OCI-LY3 (cell line): Measurements from ENCODE around the gene TOR4A.

Experiments used
- H2AFZ ChIP-seq: fragments of 200-600, 300-600 bp; shearing (Covaris generic); 2 replicates; pipeline ENCODE4 v1.6.0; 2014; ENCODE audit warnings: antibody characterized with exemption, low read depth, low read length
- H3K27ac ChIP-seq: fragments of 200-600, 300-600 bp; sonication (generic); 2 replicates; pipeline ENCODE4 v1.5.1; 2014; ENCODE audit warnings: mild to moderate bottlenecking, low read length, moderate library complexity, mixed read lengths
- H3K27me3 ChIP-seq: fragments of 200-600, 300-600 bp; sonication (generic); 2 replicates; pipeline ENCODE4 v1.6.1; 2014; ENCODE audit warnings: low read depth, low read length, mixed read lengths
- H3K36me3 ChIP-seq: fragments of 200-600, 300-600 bp; sonication (generic); replicated peaks from 2 replicates; pipeline ENCODE3; 2014; ENCODE audit warnings: low read depth, low read length, mixed read lengths
- H3K4me1 ChIP-seq: fragments of 300-600, 200-600 bp; sonication (generic); 2 replicates; pipeline ENCODE4 v1.6.1; 2014; ENCODE audit warnings: low read length, mixed read lengths
- H3K4me2 ChIP-seq: fragments of 200-600, 300-600 bp; sonication (generic); 2 replicates; pipeline ENCODE4 v1.6.1; 2014; ENCODE audit warnings: low read length, mixed read lengths
- H3K4me3 ChIP-seq: fragments of 300-600, 200-600 bp; sonication (generic); 2 replicates; pipeline ENCODE4 v1.5.1; 2014; ENCODE audit warnings: antibody characterized with exemption, mild to moderate bottlenecking, low read length, moderate library complexity
- H3K79me2 ChIP-seq: fragments of 300-600, 200-600 bp; shearing (Covaris generic); 2 replicates; pipeline ENCODE4 v1.6.1; 2014; ENCODE audit warnings: mild to moderate bottlenecking, low read length, mixed read lengths
- H3K9ac ChIP-seq: fragments of 300-600, 200-600 bp; shearing (Covaris generic); 2 replicates; pipeline ENCODE4 v1.6.0; 2014; ENCODE audit warnings: mild to moderate bottlenecking, low read length, moderate library complexity
- H3K9me3 ChIP-seq: fragments of 200-600, 300-600 bp; shearing (Covaris generic); 2 replicates; pipeline ENCODE4 v1.6.1; 2014; ENCODE audit warnings: low read length, mixed read lengths; ENCODE audit not compliant: insufficient read depth
- H4K20me1 ChIP-seq: fragments of 200-600, 300-600 bp; sonication (generic); 2 replicates; pipeline ENCODE4 v1.6.1; 2016; ENCODE audit warnings: low read length, mixed read lengths; ENCODE audit not compliant: insufficient read depth
- CTCF ChIP-seq: fragments of 200-600, 300-600 bp; sonication (generic); IDR thresholded peaks from 2 replicates; pipeline ENCODE4 v1.5.1; 2014; ENCODE audit warnings: antibody characterized with exemption, low read length, low read depth
- EZH2phosphoT487 ChIP-seq: fragments of 200-600 bp; shearing (Covaris generic); IDR thresholded peaks from 2 replicates; pipeline ENCODE4 v1.6.1; 2018; ENCODE audit warnings: antibody characterized with exemption, mixed run types, low read depth

Gene TOR4A

GRCh38 chr9:137319739-137320551 is 42.4 kb downstream of the TOR4A start:
- Histone ChIP-seq H3K27me3 (no peaks in the 10 kb centered on the region), H3K36me3 (no peaks in the 10 kb centered on the region), H3K9ac (peak overlapping the region; percentile 61; the same call in 1 of the 2 replicates), H3K4me3 (peak overlapping the region; percentile 64; the same call in 1 of the 2 replicates), H3K79me2 (no peaks in the 10 kb centered on the region), H3K9me3 (no peaks in the 10 kb centered on the region), H3K4me2 (peak overlapping the region; percentile 77), H3K27ac (no peak overlapping the region), H2AFZ (no peak overlapping the region), H3K4me1 (peaks cover 28% of the 10 kb centered on the region), H4K20me1 (no peaks in the 10 kb centered on the region)
- TF ChIP-seq EZH2phosphoT487 (no peak), CTCF (no peak)

DNA sequence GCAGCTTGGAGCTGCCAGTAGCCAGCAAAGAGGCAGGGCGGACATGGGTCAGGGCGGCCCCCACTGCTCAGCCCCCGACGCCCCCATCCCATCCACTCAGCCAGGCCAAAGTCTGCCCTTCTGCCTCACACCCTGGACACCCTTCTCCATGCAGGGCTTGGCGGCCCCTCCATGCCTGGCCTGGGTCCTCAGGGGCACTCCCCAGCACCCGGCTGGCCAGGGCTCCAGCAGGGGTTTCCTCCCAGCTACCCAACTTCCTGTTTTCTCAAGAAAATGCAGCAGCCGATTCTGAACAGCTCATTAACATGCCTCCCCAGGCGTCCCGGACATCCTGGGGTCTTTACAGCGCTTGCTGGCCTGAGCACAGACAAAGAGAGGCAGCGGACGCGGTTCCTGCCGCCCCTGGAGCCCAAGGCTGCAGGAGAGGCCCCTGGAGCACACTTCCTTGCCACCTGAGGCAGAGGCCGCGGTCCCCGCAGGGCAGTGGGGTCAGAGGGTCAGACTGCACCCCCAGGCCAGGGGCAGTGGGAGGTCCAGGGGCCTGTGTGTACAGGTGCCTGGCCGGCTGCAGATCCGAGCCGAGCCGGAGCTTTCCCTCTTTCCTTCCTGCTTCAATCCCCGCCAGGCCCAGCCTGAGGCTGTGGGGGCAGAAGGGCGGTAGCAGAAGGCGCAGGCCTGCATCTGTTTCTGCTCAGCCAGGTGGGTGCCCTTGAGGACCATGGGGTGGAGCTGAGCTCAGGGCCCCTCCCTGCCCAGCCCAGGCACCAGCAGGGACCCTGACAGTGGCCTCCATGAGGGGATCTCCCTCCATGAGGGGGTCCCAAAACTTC is 43.2 kb downstream of the TOR4A start:
- H3K9me3 ChIP-seq, result no peaks in the 10 kb centered on the region
- H3K4me2 ChIP-seq, result peak overlapping the region; percentile 77
- no peak for TF ChIP-seq CTCF
- TF ChIP-seq EZH2phosphoT487, result no peak
- H3K27ac ChIP-seq, result peak overlapping the region; percentile 47
- H3K27me3 ChIP-seq, result no peaks in the 10 kb centered on the region
- H3K36me3 ChIP-seq, result no peaks in the 10 kb centered on the region
- H3K4me3 ChIP-seq, result peak overlapping the region; percentile 64
- H4K20me1 ChIP-seq, result no peaks in the 10 kb centered on the region
- H3K4me1 ChIP-seq, result peaks cover 25% of the 10 kb centered on the region
- peak overlapping the region; percentile 61 for H3K9ac ChIP-seq
- H2AFZ ChIP-seq, result peak overlapping the region; percentile 5; the same call in 1 of the 2 replicates
- H3K79me2 ChIP-seq, result no peaks in the 10 kb centered on the region

DNA sequence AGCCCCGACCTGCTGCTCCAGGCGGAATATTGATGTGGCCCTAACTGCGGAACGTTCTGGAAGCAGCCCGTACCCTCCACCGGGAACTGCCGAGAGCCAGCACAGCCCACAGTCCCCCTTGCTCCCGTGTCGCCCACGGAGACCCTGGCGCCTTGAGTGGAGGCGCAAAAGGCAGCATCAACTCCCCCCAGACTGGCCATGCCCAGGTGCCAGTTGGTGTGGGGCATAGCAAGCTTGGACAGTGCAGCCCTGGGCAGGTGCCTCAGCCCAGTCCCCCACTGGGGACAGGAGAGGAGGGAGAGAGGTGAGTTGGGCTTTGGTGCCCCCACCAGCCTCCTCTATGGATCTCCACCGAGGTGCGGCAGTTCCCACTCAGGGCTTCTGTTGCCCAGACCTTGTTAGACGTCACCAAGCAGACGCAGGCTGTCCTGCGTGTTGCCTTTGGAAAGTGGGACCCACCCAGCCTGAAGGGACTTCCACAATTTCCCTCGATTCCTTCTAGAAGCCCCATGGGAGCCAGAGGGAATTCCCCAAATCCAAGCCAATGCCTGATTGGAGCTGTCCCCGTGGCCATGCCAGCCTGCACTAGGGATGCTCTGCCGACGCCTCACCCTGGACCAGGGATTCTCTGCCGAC is 44.3 kb downstream of the TOR4A start:
- Histone ChIP-seq H4K20me1 (no peaks in the 10 kb centered on the region), H3K27me3 (no peaks in the 10 kb centered on the region), H3K4me3 (no peak overlapping the region), H3K27ac (no peak overlapping the region), H3K79me2 (no peaks in the 10 kb centered on the region), H3K4me2 (no peak overlapping the region), H3K36me3 (no peaks in the 10 kb centered on the region), H3K9ac (no peak overlapping the region), H3K4me1 (peaks cover 30% of the 10 kb centered on the region), H2AFZ (no peak overlapping the region), H3K9me3 (no peaks in the 10 kb centered on the region)
- TF ChIP-seq CTCF, result no peak
- no peak for TF ChIP-seq EZH2phosphoT487
